MCF 10A (cell line): ENCODE results near the gene SBSN. TPM values are rescaled to one million over a fixed set of nuclear protein-coding genes. Genes with fewer than 3 reads are reported as not detected.

ENCODE experiments used
- BruUV-seq: library from RNA; stranded (reverse); fragments of 400-500 nt; replicated peaks from 2 replicates; lab custom pipeline; 2021; lab: Mats Ljungman, UMichigan
- CTCF ChIA-PET: fragments of 300-600 bp; sonication (Branson Sonifier 250); formaldehyde crosslinking; extraction: SDS; loops from one replicate; lab custom pipeline; 2021; ENCODE audit warnings: antibody characterized with exemption, inconsistent platforms; lab: Yijun Ruan, JAX
- POLR2A ChIA-PET: fragments of 300-600, 350-650 bp; sonication (Branson Sonifier 250); formaldehyde crosslinking; extraction: SDS; loops from one replicate; lab custom pipeline; 2020; ENCODE audit warnings: antibody characterized with exemption, inconsistent platforms; lab: Yijun Ruan, JAX
- DNase-seq: peaks from one replicate; pipeline ENCODE4 v3.0.0-alpha.2; 2018; ENCODE audit not compliant: unreplicated experiment
- H3K27ac Mint-ChIP-seq: one replicate; pipeline ENCODE4 v1.8.0; 2022; ENCODE audit warnings: mild to moderate bottlenecking, low read depth, mixed read lengths; ENCODE audit not compliant: unreplicated experiment
- H3K27me3 Mint-ChIP-seq: one replicate; pipeline ENCODE4 v1.8.0; 2022; ENCODE audit warnings: mixed read lengths; ENCODE audit not compliant: insufficient read depth, unreplicated experiment
- H3K36me3 Mint-ChIP-seq: one replicate; pipeline ENCODE4 v1.8.0; 2022; ENCODE audit warnings: mild to moderate bottlenecking, moderate library complexity, mixed read lengths; ENCODE audit not compliant: insufficient read depth, unreplicated experiment
- H3K4me1 Mint-ChIP-seq: one replicate; pipeline ENCODE4 v1.8.0; 2022; ENCODE audit warnings: mixed read lengths; ENCODE audit not compliant: insufficient read depth, unreplicated experiment
- H3K4me3 Mint-ChIP-seq: one replicate; pipeline ENCODE4 v1.8.0; 2022; ENCODE audit warnings: mild to moderate bottlenecking, moderate library complexity, mixed read lengths; ENCODE audit not compliant: unreplicated experiment
- H3K9me3 Mint-ChIP-seq: one replicate; pipeline ENCODE4 v1.8.0; 2022; ENCODE audit warnings: mixed read lengths; ENCODE audit not compliant: unreplicated experiment
- intact Hi-C: fragments of 100-400 bp; cut with micrococcal nuclease; formaldehyde crosslinking; loops from 2 replicates; pipeline ENCODE4 v1.14.1; 2022
- total RNA-seq: library from RNA; stranded (reverse); gene quantifications from 2 replicates; pipeline ENCODE4 v1.2.3, GENCODE V29; 2022
- TF ChIP-seq, protein P1 (sequence below): fragments of 200-600 bp; IDR thresholded peaks from one replicate; pipeline ENCODE4 v1.8.0; 2022; ENCODE audit warnings: antibody characterized with exemption, mild to moderate bottlenecking; ENCODE audit not compliant: unreplicated experiment

The SBSN gene
- total RNA-seq, 1 experiment from 2014 or later: not detected

DNA sequence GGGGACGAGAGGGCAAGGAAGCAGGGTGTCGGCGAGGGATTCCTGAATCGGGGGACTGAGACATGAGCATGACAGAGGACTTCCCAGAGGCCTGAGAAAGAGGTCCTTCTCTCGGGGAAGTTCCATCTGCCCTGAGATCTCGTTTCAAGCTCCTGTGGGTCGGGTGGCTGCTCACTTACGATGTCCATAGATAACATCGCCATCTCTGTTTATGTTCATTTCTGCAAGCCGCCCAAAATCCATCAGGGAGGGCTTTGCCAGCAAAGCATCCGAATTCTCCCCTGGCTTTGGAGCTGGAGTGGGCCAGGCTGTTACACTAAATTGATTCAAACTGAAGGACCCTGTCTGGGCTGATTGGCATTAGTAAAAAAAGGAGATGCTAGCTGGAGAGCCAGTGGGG, 20.6 kb downstream of the SBSN start:
- BruUV-seq: no TSS peak
- intact Hi-C loops: no loop called here
- Mint-ChIP-seq H3K27me3 (no peaks in the 10 kb centered on the region), H3K36me3 (peaks cover 19% of the 10 kb centered on the region), H3K4me3 (no peak overlapping the region), H3K27ac (no peak overlapping the region), H3K9me3 (no peaks in the 10 kb centered on the region), H3K4me1 (peaks cover 5% of the 10 kb centered on the region)
- CTCF ChIA-PET: interaction anchor here (0.6 to 8.6 kb wide), 4 partner anchors 13 to 392 kb away, joined by 3 to 108 read pairs (median 4); no protein-coding TSS in a partner anchor
- TF ChIP-seq, protein P1, sequence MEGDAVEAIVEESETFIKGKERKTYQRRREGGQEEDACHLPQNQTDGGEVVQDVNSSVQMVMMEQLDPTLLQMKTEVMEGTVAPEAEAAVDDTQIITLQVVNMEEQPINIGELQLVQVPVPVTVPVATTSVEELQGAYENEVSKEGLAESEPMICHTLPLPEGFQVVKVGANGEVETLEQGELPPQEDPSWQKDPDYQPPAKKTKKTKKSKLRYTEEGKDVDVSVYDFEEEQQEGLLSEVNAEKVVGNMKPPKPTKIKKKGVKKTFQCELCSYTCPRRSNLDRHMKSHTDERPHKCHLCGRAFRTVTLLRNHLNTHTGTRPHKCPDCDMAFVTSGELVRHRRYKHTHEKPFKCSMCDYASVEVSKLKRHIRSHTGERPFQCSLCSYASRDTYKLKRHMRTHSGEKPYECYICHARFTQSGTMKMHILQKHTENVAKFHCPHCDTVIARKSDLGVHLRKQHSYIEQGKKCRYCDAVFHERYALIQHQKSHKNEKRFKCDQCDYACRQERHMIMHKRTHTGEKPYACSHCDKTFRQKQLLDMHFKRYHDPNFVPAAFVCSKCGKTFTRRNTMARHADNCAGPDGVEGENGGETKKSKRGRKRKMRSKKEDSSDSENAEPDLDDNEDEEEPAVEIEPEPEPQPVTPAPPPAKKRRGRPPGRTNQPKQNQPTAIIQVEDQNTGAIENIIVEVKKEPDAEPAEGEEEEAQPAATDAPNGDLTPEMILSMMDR: no peak
- DNase-seq: no peak
- POLR2A ChIA-PET: no interaction called here

DNA sequence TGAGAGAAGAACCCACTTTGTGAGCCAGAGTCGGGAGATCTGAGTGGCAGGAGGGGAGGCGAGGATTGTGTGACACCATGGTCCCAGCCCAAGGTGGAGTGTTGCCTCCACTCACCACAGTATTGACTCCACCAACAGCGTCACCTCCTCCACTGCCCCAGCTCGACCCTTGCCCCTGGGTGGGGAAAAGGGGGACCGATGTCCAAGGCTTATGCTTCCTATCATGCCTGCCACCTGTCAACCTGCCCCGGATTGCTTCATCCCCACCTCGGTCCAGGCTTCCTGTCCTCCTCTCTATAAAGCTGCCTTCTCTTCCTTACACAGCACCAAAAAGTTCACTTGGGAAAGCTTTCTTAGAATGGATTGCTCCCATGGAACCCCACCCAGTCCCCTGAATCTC, 22.1 kb downstream of the SBSN start:
- TF ChIP-seq, protein P1: no peak
- DNase-seq: no peak
- BruUV-seq: no TSS peak
- ChIA-PET CTCF (interaction anchor here (0.7 to 8.6 kb wide), 7 partner anchors 11 to 486 kb away, joined by 3 to 108 read pairs (median 6); no protein-coding TSS in a partner anchor), POLR2A (no interaction called here)
- Mint-ChIP-seq H3K27ac (no peak overlapping the region), H3K4me1 (peaks cover 5% of the 10 kb centered on the region), H3K4me3 (no peak overlapping the region), H3K27me3 (no peaks in the 10 kb centered on the region), H3K9me3 (no peaks in the 10 kb centered on the region), H3K36me3 (peaks cover 24% of the 10 kb centered on the region)
- intact Hi-C loops: no loop called here

DNA sequence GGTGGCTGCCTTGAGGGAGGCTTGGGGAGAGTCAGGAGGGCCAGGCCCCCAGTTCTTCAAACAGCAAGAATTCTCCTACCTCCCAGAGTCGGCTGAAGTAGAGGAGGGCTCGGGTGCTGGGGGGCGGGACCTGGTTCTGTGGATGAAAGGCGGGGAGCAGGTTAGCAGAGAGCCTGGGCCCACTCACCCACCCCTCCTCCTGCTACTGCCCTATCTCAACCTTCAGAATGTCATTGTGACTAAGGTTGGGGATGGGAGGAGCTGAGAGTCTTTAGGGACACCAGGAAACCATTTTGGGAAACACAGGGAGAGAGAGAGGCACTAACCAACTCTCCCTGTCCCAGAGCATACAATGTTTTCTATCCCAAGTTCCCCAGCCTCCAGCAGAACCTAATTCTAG, 25.4 kb downstream of the SBSN start:
- TF ChIP-seq, protein P1: no peak
- intact Hi-C loops: no loop called here
- Mint-ChIP-seq H3K9me3 (no peaks in the 10 kb centered on the region), H3K36me3 (peaks cover 24% of the 10 kb centered on the region), H3K4me1 (no peaks in the 10 kb centered on the region), H3K27ac (no peak overlapping the region), H3K4me3 (no peak overlapping the region), H3K27me3 (no peaks in the 10 kb centered on the region)
- no peak for DNase-seq
- POLR2A ChIA-PET: interaction anchor here (1.0 kb wide), 1 partner anchor 30 kb away, joined by 3 read pairs; no protein-coding TSS in a partner anchor
- CTCF ChIA-PET: interaction anchor here (0.9 to 8.6 kb wide), 5 partner anchors 8 to 249 kb away, joined by 3 to 108 read pairs (median 5); no protein-coding TSS in a partner anchor
- no TSS peak for BruUV-seq

GRCh38 chr19:35501684-35502083, 26.4 kb downstream of the SBSN start:
- TF ChIP-seq, protein P1: no peak
- no TSS peak for BruUV-seq
- peak; percentile 69 for DNase-seq
- no peak overlapping the region for H3K27ac Mint-ChIP-seq
- no peaks in the 10 kb centered on the region for H3K4me1 Mint-ChIP-seq
- H3K36me3 Mint-ChIP-seq: peaks cover 24% of the 10 kb centered on the region
- ChIA-PET CTCF (interaction anchor here (1.3 to 1.7 kb wide), 2 partner anchors 9 to 149 kb away, joined by 5 read pairs; no protein-coding TSS in a partner anchor), POLR2A (interaction anchor here (0.6 kb wide), 1 partner anchor 113 kb away, joined by 3 read pairs; no protein-coding TSS in a partner anchor)
- H3K9me3 Mint-ChIP-seq: no peaks in the 10 kb centered on the region
- intact Hi-C loops: no loop called here
- no peak overlapping the region for H3K4me3 Mint-ChIP-seq
- no peaks in the 10 kb centered on the region for H3K27me3 Mint-ChIP-seq
